SK-N-SH (cell line): ENCODE data around the gene SNTG2. TPM values are rescaled to one million over a fixed set of nuclear protein-coding genes. Genes with fewer than 3 reads are reported as not detected.

Source experiments
- CTCF ChIA-PET: fragments of 300-600, 350-600 bp; formaldehyde crosslinking; extraction: SDS; loops from one replicate; lab custom pipeline; 2021; lab: Yijun Ruan, JAX
- POLR2A ChIA-PET: fragments of 350-600 bp; sonication (Branson Sonifier 250); formaldehyde crosslinking; extraction: SDS; loops from one replicate; lab custom pipeline; 2020; ENCODE audit warnings: antibody characterized with exemption, inconsistent platforms; lab: Yijun Ruan, JAX
- DNase-seq: peaks from one replicate; pipeline ENCODE4 v3.0.0; 2012
- H2AFZ ChIP-seq: fragments of 200-600 bp; sonication (generic); 2 replicates; pipeline ENCODE4 v1.8.1; 2016; ENCODE audit warnings: antibody characterized with exemption, mild to moderate bottlenecking, low read depth
- H3F3A ChIP-seq: fragments of 200-600 bp; sonication (generic); replicated peaks from 2 replicates; pipeline ENCODE3; 2016; ENCODE audit warnings: antibody characterized with exemption, mild to moderate bottlenecking; ENCODE audit not compliant: insufficient read depth
- H3K27ac ChIP-seq, 2 experiments: fragments of 200-500 bp in 1 of 2; fragments of 200-600 bp in 1 of 2; sonication (Bioruptor generic) in 1 of 2; sonication (generic), shearing (Covaris generic) in 1 of 2; 2 replicates each; pipeline versions ENCODE4 v1.5.1 to v1.6.1; 2014 to 2016; ENCODE audit warnings: low read depth in 2 of 2, inconsistent platforms in 1 of 2, low read length in 1 of 2, mild to moderate bottlenecking in 1 of 2, mixed read lengths in 1 of 2
- H3K27me3 ChIP-seq: fragments of 200-600 bp; sonication (generic), shearing (Covaris generic); 2 replicates; pipeline ENCODE4 v1.6.1; 2016; ENCODE audit warnings: mixed run types; ENCODE audit not compliant: insufficient read depth
- H3K36me3 ChIP-seq, 2 experiments: fragments of 200-500 bp in 1 of 2; fragments of 200-600 bp in 1 of 2; sonication (Bioruptor generic) in 1 of 2; sonication (generic) in 1 of 2; replicated peaks in 1 of 2; 2 replicates each; pipeline versions ENCODE3 to v1.5.1; 2014 to 2016; ENCODE audit warnings: low read length in 1 of 2, mild to moderate bottlenecking in 1 of 2; ENCODE audit not compliant: insufficient read depth in 2 of 2, control insufficient read depth in 1 of 2
- H3K4me1 ChIP-seq, 2 experiments: fragments of 200-500 bp in 1 of 2; fragments of 200-600 bp in 1 of 2; sonication (Bioruptor generic) in 1 of 2; sonication (generic), shearing (Covaris generic) in 1 of 2; 2 replicates each; pipeline versions ENCODE4 v1.5.1 to v1.6.1; 2014 to 2016; ENCODE audit warnings: low read depth in 1 of 2, low read length in 1 of 2, mixed run types in 1 of 2; ENCODE audit not compliant: insufficient read depth in 2 of 2, control insufficient read depth in 1 of 2
- H3K4me2 ChIP-seq: fragments of 200-600 bp; sonication (generic), shearing (Covaris generic); 2 replicates; pipeline ENCODE4 v1.6.1; 2017; ENCODE audit warnings: mixed run types
- H3K4me3 ChIP-seq, 2 experiments: fragments of 200-500 bp in 1 of 2; fragments of 200-600 bp in 1 of 2; sonication (Bioruptor generic) in 1 of 2; sonication (generic), shearing (Covaris generic) in 1 of 2; 2 replicates each; pipeline versions ENCODE4 v1.5.1 to v1.8.1; 2014 to 2016; ENCODE audit warnings: low read depth in 2 of 2, inconsistent platforms in 1 of 2, low read length in 1 of 2, mild to moderate bottlenecking in 1 of 2, mixed read lengths in 1 of 2, moderate library complexity in 1 of 2
- H3K79me2 ChIP-seq: fragments of 200-600 bp; sonication (generic); 2 replicates; pipeline ENCODE4 v1.8.1; 2017; ENCODE audit warnings: mild to moderate bottlenecking; ENCODE audit not compliant: insufficient read depth
- H3K9ac ChIP-seq: fragments of 200-600 bp; sonication (generic); 2 replicates; pipeline ENCODE4 v1.6.1; 2017; ENCODE audit warnings: mixed run types
- H3K9me2 ChIP-seq: fragments of 200-600 bp; sonication (generic); 2 replicates; pipeline ENCODE4 v1.6.1; 2017; ENCODE audit warnings: mixed run types
- H3K9me3 ChIP-seq: fragments of 200-600 bp; sonication (generic); 2 replicates; pipeline ENCODE4 v1.6.1; 2017; ENCODE audit warnings: mixed run types, mild to moderate bottlenecking, moderate library complexity
- H4K20me1 ChIP-seq: fragments of 200-600 bp; sonication (generic); 2 replicates; pipeline ENCODE4 v1.6.1; 2017; ENCODE audit warnings: mild to moderate bottlenecking, mixed run types; ENCODE audit not compliant: insufficient read depth
- CHD2 ChIP-seq: fragments of 150-350 bp; IDR thresholded peaks from 2 replicates; pipeline ENCODE4 v1.6.1; 2018; ENCODE audit warnings: low read length; ENCODE audit not compliant: partially characterized antibody
- ELF1 ChIP-seq: IDR thresholded peaks from 2 replicates; pipeline ENCODE4 v1.4.0; 2012
- EP300 ChIP-seq, 2 experiments: IDR thresholded peaks; 2 replicates each; pipeline versions ENCODE4 v1.4.0 to v1.6.1; 2012; ENCODE audit warnings: borderline replicate concordance in 1 of 2, low read depth in 1 of 2, low read length in 1 of 2
- EZH2phosphoT487 ChIP-seq: fragments of 200-600 bp; sonication (generic); IDR thresholded peaks from 2 replicates; pipeline ENCODE4 v1.6.1; 2017; ENCODE audit warnings: low read depth, mixed run types, mild to moderate bottlenecking, antibody characterized with exemption, moderate library complexity, borderline replicate concordance
- FOXJ3 ChIP-seq: sonication (generic); formaldehyde crosslinking; IDR thresholded peaks from 2 replicates; pipeline ENCODE4 v1.5.1; 2020; ENCODE audit warnings: mild to moderate bottlenecking, missing genetic modification reagents
- FOXM1 ChIP-seq: IDR thresholded peaks from 2 replicates; pipeline ENCODE4 v1.4.0; 2012; ENCODE audit warnings: low read depth, mild to moderate bottlenecking
- GATA2 ChIP-seq: sonication (generic); formaldehyde crosslinking; IDR thresholded peaks from 2 replicates; pipeline ENCODE4 v1.5.0; 2020; ENCODE audit warnings: mild to moderate bottlenecking, missing genetic modification reagents
- IRF3 ChIP-seq: fragments of 150-350 bp; IDR thresholded peaks from 2 replicates; pipeline ENCODE4 v1.6.1; 2016; ENCODE audit warnings: mild to moderate bottlenecking, low read depth, low read length
- JUND ChIP-seq: IDR thresholded peaks from 2 replicates; pipeline ENCODE4 v1.4.0; 2012
- MXI1 ChIP-seq: IDR thresholded peaks from 2 replicates; pipeline ENCODE4 v1.6.1; 2012; ENCODE audit warnings: mild to moderate bottlenecking, low read depth, low read length, improper control_type of control experiment
- NFIC ChIP-seq: IDR thresholded peaks from 2 replicates; pipeline ENCODE4 v1.4.0; 2012; ENCODE audit warnings: borderline replicate concordance
- NRF1 ChIP-seq: IDR thresholded peaks from 2 replicates; pipeline ENCODE4 v1.6.1; 2012; ENCODE audit warnings: low read depth, mild to moderate bottlenecking, low read length
- RCOR1 ChIP-seq: fragments of 150-350 bp; IDR thresholded peaks from 2 replicates; pipeline ENCODE4 v1.6.1; 2017; ENCODE audit warnings: antibody characterized with exemption, low read length
- REST ChIP-seq: IDR thresholded peaks from 2 replicates; pipeline ENCODE4 v1.6.1; 2012; ENCODE audit warnings: mild to moderate bottlenecking, low read depth, low read length, moderate library complexity
- RXRA ChIP-seq: IDR thresholded peaks from 2 replicates; pipeline ENCODE4 v1.4.0; 2012; ENCODE audit warnings: low read depth, mild to moderate bottlenecking, borderline replicate concordance
- TAF1 ChIP-seq: IDR thresholded peaks from 2 replicates; pipeline ENCODE4 v1.6.1; 2012; ENCODE audit warnings: low read depth, mild to moderate bottlenecking, low read length, moderate library complexity, borderline replicate concordance
- USF2 ChIP-seq: fragments of 150-350 bp; IDR thresholded peaks from 2 replicates; pipeline ENCODE4 v1.6.1; 2017; ENCODE audit warnings: antibody characterized with exemption, low read length, low read depth, borderline replicate concordance
- YY1 ChIP-seq: IDR thresholded peaks from 2 replicates; pipeline ENCODE4 v1.4.0; 2012; ENCODE audit warnings: low read depth, mild to moderate bottlenecking
- WGBS: methylation state at CpG from one replicate; pipeline ENCODE4 v1.1.6; 2017; ENCODE audit warnings: low lambda C conversion rate; 5-methylcytosine and 5-hydroxymethylcytosine counted together
- polyA plus RNA-seq, 3 experiments: library from polyadenylated mRNA; depleted of rRNA; stranded (reverse); fragments of >200 nt; gene quantifications; 2 replicates each; pipeline ENCODE4 v1.2.3, GENCODE V29; 2012
- TF ChIP-seq, protein P1 (sequence below): IDR thresholded peaks from 2 replicates; pipeline ENCODE4 v1.4.0; 2012; ENCODE audit warnings: low read depth, borderline replicate concordance
- TF ChIP-seq, protein P2 (sequence below): IDR thresholded peaks from 2 replicates; pipeline ENCODE4 v1.4.0; 2012; ENCODE audit warnings: low read depth

The SNTG2 gene
- polyA plus RNA-seq, 1 of the 3 experiments (the other 2 are of a cell fraction): not detected

GRCh38 chr2:930935-931334 lies 19.7 kb upstream of the SNTG2 start:
- ChIA-PET CTCF (no interaction called here), POLR2A (interaction anchor here (0.6 kb wide), 1 partner anchor 806 kb away, joined by 6 read pairs; no protein-coding TSS in a partner anchor)
- H2AFZ ChIP-seq: no peak overlapping the region
- DNase-seq: no peak
- no peaks in the 10 kb centered on the region for H3K27me3 ChIP-seq
- H4K20me1 ChIP-seq: no peaks in the 10 kb centered on the region
- H3K79me2 ChIP-seq: no peaks in the 10 kb centered on the region
- no peaks in the 10 kb centered on the region for H3K9me3 ChIP-seq
- H3F3A ChIP-seq: no peaks in the 10 kb centered on the region
- H3K27ac ChIP-seq: no peak overlapping the region
- H3K4me2 ChIP-seq: no peak overlapping the region
- no peak overlapping the region for H3K4me3 ChIP-seq
- whole genome bisulfite sequencing: 77% methylated on average over 4 of the region's 4 CpGs
- no peaks in the 10 kb centered on the region; a peak in 1 of 4 replicates for H3K4me1 ChIP-seq
- no peaks in the 10 kb centered on the region for H3K9me2 ChIP-seq
- H3K9ac ChIP-seq: no peak overlapping the region
- TF ChIP-seq GATA2: no peak
- TF ChIP-seq RCOR1: no peak
- no peak for TF ChIP-seq JUND
- no peak for TF ChIP-seq MXI1
- TF ChIP-seq RXRA: no peak
- no peak for TF ChIP-seq IRF3
- TF ChIP-seq FOXJ3 (CRISPR knock-in tag): no peak
- no peak for TF ChIP-seq FOXM1
- TF ChIP-seq NRF1: no peak
- TF ChIP-seq EP300 (IDR thresholded peaks at IDR 0.05; ENCODE audit: borderline replicate concordance in 1 of 2, low read depth in 1 of 2, low read length in 1 of 2): no peak
- no peak for TF ChIP-seq ELF1
- TF ChIP-seq TAF1: no peak
- TF ChIP-seq NFIC: no peak
- TF ChIP-seq YY1: no peak
- no peak for TF ChIP-seq USF2
- no peak for TF ChIP-seq REST
- TF ChIP-seq, protein P1, sequence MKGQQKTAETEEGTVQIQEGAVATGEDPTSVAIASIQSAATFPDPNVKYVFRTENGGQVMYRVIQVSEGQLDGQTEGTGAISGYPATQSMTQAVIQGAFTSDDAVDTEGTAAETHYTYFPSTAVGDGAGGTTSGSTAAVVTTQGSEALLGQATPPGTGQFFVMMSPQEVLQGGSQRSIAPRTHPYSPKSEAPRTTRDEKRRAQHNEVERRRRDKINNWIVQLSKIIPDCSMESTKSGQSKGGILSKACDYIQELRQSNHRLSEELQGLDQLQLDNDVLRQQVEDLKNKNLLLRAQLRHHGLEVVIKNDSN: no peak
- TF ChIP-seq, protein P2, sequence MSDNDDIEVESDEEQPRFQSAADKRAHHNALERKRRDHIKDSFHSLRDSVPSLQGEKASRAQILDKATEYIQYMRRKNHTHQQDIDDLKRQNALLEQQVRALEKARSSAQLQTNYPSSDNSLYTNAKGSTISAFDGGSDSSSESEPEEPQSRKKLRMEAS: no peak
- no peak for TF ChIP-seq CHD2
- no peak for TF ChIP-seq EZH2phosphoT487
- TF ChIP-seq, all 33 proteins: peak for 0
- H3K36me3 ChIP-seq: no peaks in the 10 kb centered on the region
